Measurements from ENCODE around the gene PNMA8C.
"Not testable (repeated sequence)": the region's sequence is repeated elsewhere in the genome, so short reads cannot be mapped to it uniquely, and the experiment has no call there.

The PNMA8C gene

GRCh38 chr19:46386996-46387712, 41.6 kb downstream of the PNMA8C start:
- DNase-seq, result no peak

- DNase-seq, result no peak
These were observed 42.6 kb downstream of the PNMA8C start for GRCh38 chr19:46386151-46386550.

GRCh38 chr19:46385636-46386035, 43.1 kb downstream of the PNMA8C start:
- DNase-seq, result no peak

- DNase-seq, result no peak
These were observed 44.3 kb downstream of the PNMA8C start for GRCh38 chr19:46384396-46384795.

- no peak for DNase-seq
These were observed 44.9 kb downstream of the PNMA8C start for GRCh38 chr19:46383846-46384245.

- no peak for DNase-seq
These were observed 45.4 kb downstream of the PNMA8C start for GRCh38 chr19:46383171-46383815.

GRCh38 chr19:46381756-46382345, 46.9 kb downstream of the PNMA8C start:
- DNase-seq, result no peak

- no peak for DNase-seq
These were observed 47.4 kb downstream of the PNMA8C start for GRCh38 chr19:46381346-46381745.

- DNase-seq, result no peak
These were observed 48.0 kb downstream of the PNMA8C start for GRCh38 chr19:46380690-46381089.

- DNase-seq, result no peak
These were observed 50.5 kb downstream of the PNMA8C start for GRCh38 chr19:46378268-46378667.

- no peak for DNase-seq
These were observed 52.2 kb downstream of the PNMA8C start for GRCh38 chr19:46376241-46377153.

- DNase-seq, result not testable (repeated sequence)
These were observed 53.2 kb downstream of the PNMA8C start for GRCh38 chr19:46375476-46376067.

All from CD4-positive, alpha-beta T cell treated with Interferon gamma for 1 hour (primary cell).